GM12878 (cell line): ENCODE measurements around the gene SYS1. TPM values are rescaled to one million over a fixed set of nuclear protein-coding genes. Genes with fewer than 3 reads are reported as not detected.

ENCODE experiments used
- ATAC-seq: fragments of 200-7000 bp; cut with Tn5 transposase; 3 replicates; pipeline ENCODE4 v1.9.1; 2020; ENCODE audit warnings: mild to moderate bottlenecking, moderate library complexity
- BruUV-seq: library from RNA; stranded (reverse); fragments of 400-500 nt; replicated peaks from 2 replicates; lab custom pipeline; 2021; lab: Mats Ljungman, UMichigan
- CTCF ChIA-PET: fragments of 300-600 bp; sonication (Branson Sonifier 250); formaldehyde crosslinking; extraction: SDS; loops from one replicate; lab custom pipeline; 2021; ENCODE audit warnings: inconsistent platforms; lab: Yijun Ruan, JAX
- POLR2A ChIA-PET: fragments of 350-600 bp; formaldehyde crosslinking; extraction: SDS; loops from one replicate; lab custom pipeline; 2021; ENCODE audit warnings: inconsistent platforms; lab: Charles Lee
- RAD21 ChIA-PET: fragments of 300-600 bp; sonication (Branson Sonifier 250); formaldehyde crosslinking; loops from one replicate; lab custom pipeline; 2023; ENCODE audit warnings: antibody characterized with exemption; ENCODE audit not compliant: unreplicated experiment; lab: Charles Lee
- SMC1A ChIA-PET: fragments of 300-600 bp; sonication (Branson Sonifier 250); formaldehyde crosslinking; loops from one replicate; lab custom pipeline; 2023; ENCODE audit not compliant: unreplicated experiment, uncharacterized antibody; lab: Charles Lee
- DNase-seq: peaks from one replicate; pipeline ENCODE4 v3.0.0-alpha.2; 2011; ENCODE audit warnings: low read depth, low spot score
- FAIRE-seq: peaks from 3 replicates; lab custom pipeline; 2011; peaks lifted over from hg19 to GRCh38; lab: Jason Lieb, UNC
- H2AFZ ChIP-seq: 2 replicates; pipeline ENCODE4 v1.6.0; 2011; ENCODE audit warnings: low read depth, low read length, control low read depth; ENCODE audit not compliant: control insufficient read depth
- H3K27ac ChIP-seq: 2 replicates; pipeline ENCODE4 v1.5.1; 2011; ENCODE audit warnings: control low read depth; ENCODE audit not compliant: control insufficient read depth, insufficient read depth
- H3K27me3 ChIP-seq, 2 experiments: replicated peaks in 1 of 2; 2 replicates each; pipeline versions ENCODE4 v1.6.0 to v1.6.1; 2011; ENCODE audit warnings: low read length in 1 of 2; ENCODE audit not compliant: control insufficient read depth in 2 of 2, insufficient read depth in 2 of 2
- H3K36me3 ChIP-seq, 2 experiments: 2 replicates each; pipeline ENCODE4 v1.5.1; 2011; ENCODE audit warnings: low read length in 1 of 2; ENCODE audit not compliant: control insufficient read depth in 2 of 2, insufficient read depth in 2 of 2
- H3K4me1 ChIP-seq: 2 replicates; pipeline ENCODE4 v1.6.1; 2011; ENCODE audit warnings: mild to moderate bottlenecking, low read length, moderate library complexity, mixed read lengths; ENCODE audit not compliant: control insufficient read depth, insufficient read depth
- H3K4me2 ChIP-seq: 2 replicates; pipeline ENCODE4 v1.6.0; 2011; ENCODE audit warnings: control low read depth; ENCODE audit not compliant: control insufficient read depth, insufficient read depth
- H3K4me3 ChIP-seq: fragments of 200-600 bp; sonication (generic); 2 replicates; pipeline ENCODE4 v1.5.1; 2016
- H3K79me2 ChIP-seq: 2 replicates; pipeline ENCODE4 v1.6.0; 2011; ENCODE audit warnings: low read length; ENCODE audit not compliant: control insufficient read depth, insufficient read depth
- H3K9ac ChIP-seq: 2 replicates; pipeline ENCODE4 v1.8.0; 2011; ENCODE audit warnings: low read length, control low read depth, mixed read lengths; ENCODE audit not compliant: control insufficient read depth, insufficient read depth
- H3K9me3 ChIP-seq: replicated peaks from 3 replicates; pipeline ENCODE4 v1.5.1; 2011; ENCODE audit warnings: mild to moderate bottlenecking, low read length; ENCODE audit not compliant: control insufficient read depth, insufficient read depth
- H4K20me1 ChIP-seq: 2 replicates; pipeline ENCODE4 v1.6.0; 2011; ENCODE audit not compliant: control insufficient read depth, insufficient read depth
- BCL11A ChIP-seq: IDR thresholded peaks from 2 replicates; pipeline ENCODE4 v1.6.1; 2011; ENCODE audit warnings: low read depth, low read length
- CBFB ChIP-seq: IDR thresholded peaks from 2 replicates; pipeline ENCODE4 v1.6.1; 2016; ENCODE audit warnings: antibody characterized with exemption, low read depth
- EED ChIP-seq: sonication (generic); IDR thresholded peaks from 2 replicates; pipeline ENCODE4 v1.6.1; 2016; ENCODE audit warnings: antibody characterized with exemption, low read depth
- GATAD2B ChIP-seq: fragments of 450-650 bp; conservative IDR thresholded peaks from 2 replicates; pipeline ENCODE4 v1.6.1; 2017; ENCODE audit warnings: low read depth, mild to moderate bottlenecking, moderate library complexity
- HDAC2 ChIP-seq: fragments of 200-600 bp; sonication (generic); IDR thresholded peaks from 2 replicates; pipeline ENCODE4 v1.6.1; 2017
- NR2F1 ChIP-seq: fragments of 450-650 bp; conservative IDR thresholded peaks from 2 replicates; pipeline ENCODE4 v1.6.1; 2017; ENCODE audit warnings: mild to moderate bottlenecking
- SMAD5 ChIP-seq: IDR thresholded peaks from 2 replicates; pipeline ENCODE4 v1.6.1; 2016; ENCODE audit warnings: antibody characterized with exemption, low read depth
- SPI1 ChIP-seq: IDR thresholded peaks from 2 replicates; pipeline ENCODE4 v1.6.1; 2011; ENCODE audit warnings: low read depth, mild to moderate bottlenecking, low read length, moderate library complexity, borderline replicate concordance; ENCODE audit not compliant: insufficient read depth
- ZNF384 ChIP-seq: IDR thresholded peaks from 2 replicates; pipeline ENCODE4 v1.6.1; 2012; ENCODE audit warnings: low read depth, mild to moderate bottlenecking, low read length, improper control_type of control experiment, borderline replicate concordance
- WGBS: methylation state at CpG from one replicate; pipeline ENCODE4 v1.1.6; 2016; ENCODE audit warnings: low lambda C conversion rate; ENCODE audit not compliant: insufficient replicate concordance, insufficient coverage; ENCODE audit errors: missing lambda C conversion rate; 5-methylcytosine and 5-hydroxymethylcytosine counted together
- in situ Hi-C: fragments of 300-500 bp; cut with MboI; formaldehyde crosslinking; loops from 9 replicates; pipeline ENCODE4 v1.14.3; 2018; ENCODE audit warnings: mixed read lengths
- intact Hi-C: fragments of 100-400 bp; cut with micrococcal nuclease; formaldehyde crosslinking; loops from one replicate; pipeline ENCODE4 v1.14.2; 2022; ENCODE audit not compliant: unreplicated experiment
- polyA plus RNA-seq, 11 experiments: library from polyadenylated mRNA; depleted of rRNA in 4 of 11; unstranded in 6 of 11; stranded (reverse) in 5 of 11; fragments of >200 nt; fragmentation: Nextera tagmentation in 4 of 11; fragmentation: Illumina TruSeq in 1 of 11; extraction: Ambion mirVana in 4 of 11; extraction: Trizol in 1 of 11; gene quantifications; 1 replicate in 1 of 11; 2 replicates in 10 of 11; pipeline versions ENCODE4 v1.2.1 to v1.2.3, GENCODE V29; 2011 to 2016; ENCODE audit warnings: inconsistent platforms in 2 of 11, missing spikeins in 2 of 11, low read depth in 1 of 11
- total RNA-seq, 4 experiments: library from RNA; depleted of rRNA in 3 of 4; stranded (reverse); fragments of >200 nt in 3 of 4; fragmentation: Illumina TruSeq in 1 of 4; extraction: Trizol in 1 of 4; gene quantifications; 2 replicates each; pipeline versions ENCODE4 v1.2.1 to v1.2.3, GENCODE V29; 2013 to 2021
- TF ChIP-seq, protein P1 (sequence below): fragments of 150-350 bp; IDR thresholded peaks from 2 replicates; pipeline ENCODE4 v1.6.1; 2014; ENCODE audit warnings: mild to moderate bottlenecking, low read depth, low read length

SYS1 gene
- total and polyA plus RNA-seq, 10 of the 15 experiments (the other 5 are each of a cell fraction or from before 2014, with no cell fraction given), result 5.1 to 22.6 (median 9.3) TPM

DNA sequence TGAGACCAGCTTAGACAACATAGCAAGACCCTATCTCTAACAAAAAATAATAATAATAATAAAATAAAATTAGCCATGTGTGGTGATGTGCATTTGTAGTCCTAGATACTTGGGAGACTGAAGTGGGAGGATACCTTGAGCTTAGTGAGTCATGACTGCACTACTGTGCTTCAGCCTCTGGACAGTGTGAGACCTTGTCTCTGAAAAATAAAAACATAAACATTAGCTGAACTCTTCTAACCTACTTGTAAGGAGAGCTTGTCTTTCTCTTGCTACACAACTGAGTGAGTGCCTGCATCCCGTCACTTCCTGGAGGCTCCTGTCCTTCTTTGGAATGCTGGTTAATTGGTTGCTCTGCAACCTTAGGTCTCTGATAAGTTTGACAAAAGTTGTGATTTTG is 40.0 kb downstream of the SYS1 start:
- FAIRE-seq, result no peak
- no peak for TF ChIP-seq SMAD5
- no peak for TF ChIP-seq BCL11A
- no peak for TF ChIP-seq ZNF384
- TF ChIP-seq EED, result no peak
- TF ChIP-seq SPI1, result no peak
- TF ChIP-seq NR2F1, result no peak
- TF ChIP-seq HDAC2, result no peak
- TF ChIP-seq, protein P1, sequence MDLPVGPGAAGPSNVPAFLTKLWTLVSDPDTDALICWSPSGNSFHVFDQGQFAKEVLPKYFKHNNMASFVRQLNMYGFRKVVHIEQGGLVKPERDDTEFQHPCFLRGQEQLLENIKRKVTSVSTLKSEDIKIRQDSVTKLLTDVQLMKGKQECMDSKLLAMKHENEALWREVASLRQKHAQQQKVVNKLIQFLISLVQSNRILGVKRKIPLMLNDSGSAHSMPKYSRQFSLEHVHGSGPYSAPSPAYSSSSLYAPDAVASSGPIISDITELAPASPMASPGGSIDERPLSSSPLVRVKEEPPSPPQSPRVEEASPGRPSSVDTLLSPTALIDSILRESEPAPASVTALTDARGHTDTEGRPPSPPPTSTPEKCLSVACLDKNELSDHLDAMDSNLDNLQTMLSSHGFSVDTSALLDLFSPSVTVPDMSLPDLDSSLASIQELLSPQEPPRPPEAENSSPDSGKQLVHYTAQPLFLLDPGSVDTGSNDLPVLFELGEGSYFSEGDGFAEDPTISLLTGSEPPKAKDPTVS, result no peak
- TF ChIP-seq CBFB, result no peak
- no peak for TF ChIP-seq GATAD2B
- 57% methylated on average over 1 of the region's 1 CpG for WGBS
- ATAC-seq, result no peak
- no peaks in the 10 kb centered on the region for H3K79me2 ChIP-seq
- in situ Hi-C loops, result no loop called here
- no peak overlapping the region for H3K4me3 ChIP-seq
- no peak for DNase-seq
- H3K4me2 ChIP-seq, result no peak overlapping the region
- RAD21 ChIA-PET, result interaction anchor here (1.5 kb wide), 1 partner anchor 34 kb away, joined by 3 read pairs; no protein-coding TSS in a partner anchor
- SMC1A ChIA-PET, result interaction anchor here (0.6 kb wide), 1 partner anchor 15 kb away, joined by 3 read pairs; no protein-coding TSS in a partner anchor
- no peak overlapping the region for H3K27ac ChIP-seq
- H4K20me1 ChIP-seq, result no peaks in the 10 kb centered on the region
- intact Hi-C loops, result no loop called here
- POLR2A ChIA-PET, result interaction anchor here (1.2 kb wide), 2 partner anchors 9 to 35 kb away, joined by 3 read pairs; no protein-coding TSS in a partner anchor
- no peak overlapping the region for H3K9ac ChIP-seq
- CTCF ChIA-PET, result interaction anchor here (1.2 to 1.6 kb wide), 5 partner anchors 10 to 109 kb away, joined by 3 to 5 read pairs (median 4); no protein-coding TSS in a partner anchor
- no peaks in the 10 kb centered on the region; a peak in 1 of 4 replicates for H3K36me3 ChIP-seq
- no peak overlapping the region for H2AFZ ChIP-seq
- BruUV-seq, result no TSS peak
- H3K27me3 ChIP-seq, result peaks cover 3 to 6% of the 10 kb centered on the region in 2 experiments; a peak in 3 of 4 replicates
- peaks cover 15% of the 10 kb centered on the region; the same call in 2 of the 3 replicates for H3K9me3 ChIP-seq
- H3K4me1 ChIP-seq, result 0 out of 2 replicates have a peak, but pooled peaks cover 3% of the 10 kb centered on the region
